ENCODE measurements around the gene CCDC170. TPM values are rescaled to one million over a fixed set of nuclear protein-coding genes. Genes with fewer than 3 reads are reported as not detected.

Gene CCDC170
- total RNA-seq, 1 donor from 2014 or later = 0.20 TPM

- no peak for DNase-seq (ENCODE audit: low spot score)
- Mint-ChIP-seq H3K36me3 (ENCODE audit: low read depth) (no peaks in the 10 kb centered on the region), H3K4me1 (ENCODE audit: low read depth) (no peaks in the 10 kb centered on the region), H3K4me3 (ENCODE audit: unreplicated experiment) (no peak overlapping the region), H3K9me3 (ENCODE audit: low read depth) (no peaks in the 10 kb centered on the region), H3K27ac (ENCODE audit: unreplicated experiment) (no peak overlapping the region), H3K27me3 (ENCODE audit: low read depth) (peaks cover 24% of the 10 kb centered on the region)
- TF ChIP-seq CTCF (IDR thresholded peaks at IDR 0.05) = no peak
Observed at GRCh38 chr6:151665329-151665728, 171.5 kb downstream of the CCDC170 start.

- H3K27ac Mint-ChIP-seq (ENCODE audit: unreplicated experiment) = no peak overlapping the region
- peaks cover 4% of the 10 kb centered on the region for H3K9me3 Mint-ChIP-seq (ENCODE audit: low read depth)
- DNase-seq (ENCODE audit: low spot score) = no peak
- no peak overlapping the region for H3K4me3 Mint-ChIP-seq (ENCODE audit: unreplicated experiment)
- H3K4me1 Mint-ChIP-seq (ENCODE audit: low read depth) = no peaks in the 10 kb centered on the region
- H3K27me3 Mint-ChIP-seq (ENCODE audit: low read depth) = peaks cover 23% of the 10 kb centered on the region
- no peaks in the 10 kb centered on the region for H3K36me3 Mint-ChIP-seq (ENCODE audit: low read depth)
- no peak for TF ChIP-seq CTCF (IDR thresholded peaks at IDR 0.05)
Observed at GRCh38 chr6:151666526-151666925, 172.7 kb downstream of the CCDC170 start.

- no peaks in the 10 kb centered on the region for H3K36me3 Mint-ChIP-seq (ENCODE audit: low read depth)
- H3K27me3 Mint-ChIP-seq (ENCODE audit: low read depth) = peaks cover 13% of the 10 kb centered on the region
- H3K27ac Mint-ChIP-seq (ENCODE audit: unreplicated experiment) = no peak overlapping the region
- H3K4me1 Mint-ChIP-seq (ENCODE audit: low read depth) = no peaks in the 10 kb centered on the region
- no peak for DNase-seq (ENCODE audit: low spot score)
- no peak for TF ChIP-seq CTCF (IDR thresholded peaks at IDR 0.05)
- peaks cover 4% of the 10 kb centered on the region for H3K9me3 Mint-ChIP-seq (ENCODE audit: low read depth)
- H3K4me3 Mint-ChIP-seq (ENCODE audit: unreplicated experiment) = no peak overlapping the region
Observed at GRCh38 chr6:151669208-151669560, 175.4 kb downstream of the CCDC170 start.

- Mint-ChIP-seq H3K4me3 (ENCODE audit: unreplicated experiment) (no peak overlapping the region), H3K4me1 (ENCODE audit: low read depth) (no peaks in the 10 kb centered on the region), H3K36me3 (ENCODE audit: low read depth) (no peaks in the 10 kb centered on the region), H3K27ac (ENCODE audit: unreplicated experiment) (no peak overlapping the region), H3K27me3 (ENCODE audit: low read depth) (peaks cover 13% of the 10 kb centered on the region), H3K9me3 (ENCODE audit: low read depth) (peaks cover 4% of the 10 kb centered on the region)
- no peak for DNase-seq (ENCODE audit: low spot score)
- no peak for TF ChIP-seq CTCF (IDR thresholded peaks at IDR 0.05)
Observed at GRCh38 chr6:151670116-151670515, 176.3 kb downstream of the CCDC170 start.

Other genes with a start within 250 kb of the CCDC170 start
- gene ZBTB2, start 102.5 kb upstream of the CCDC170 start, total RNA-seq = 9.4 to 11.8 TPM (median 10.1 TPM) in 3 replicates
- gene RMND1, start 41.9 kb upstream of the CCDC170 start, total RNA-seq = 19.3 to 42.8 TPM (median 42.5 TPM) in 3 replicates